Embryonic facial prominence (tissue), 1 donor: ENCODE data around the gene LAMA2.

Experiments
- DNase-seq: peaks from one replicate; pipeline ENCODE4 v3.0.0-alpha.2; 2016; ENCODE audit errors: extremely low spot score

Gene LAMA2, protein sequence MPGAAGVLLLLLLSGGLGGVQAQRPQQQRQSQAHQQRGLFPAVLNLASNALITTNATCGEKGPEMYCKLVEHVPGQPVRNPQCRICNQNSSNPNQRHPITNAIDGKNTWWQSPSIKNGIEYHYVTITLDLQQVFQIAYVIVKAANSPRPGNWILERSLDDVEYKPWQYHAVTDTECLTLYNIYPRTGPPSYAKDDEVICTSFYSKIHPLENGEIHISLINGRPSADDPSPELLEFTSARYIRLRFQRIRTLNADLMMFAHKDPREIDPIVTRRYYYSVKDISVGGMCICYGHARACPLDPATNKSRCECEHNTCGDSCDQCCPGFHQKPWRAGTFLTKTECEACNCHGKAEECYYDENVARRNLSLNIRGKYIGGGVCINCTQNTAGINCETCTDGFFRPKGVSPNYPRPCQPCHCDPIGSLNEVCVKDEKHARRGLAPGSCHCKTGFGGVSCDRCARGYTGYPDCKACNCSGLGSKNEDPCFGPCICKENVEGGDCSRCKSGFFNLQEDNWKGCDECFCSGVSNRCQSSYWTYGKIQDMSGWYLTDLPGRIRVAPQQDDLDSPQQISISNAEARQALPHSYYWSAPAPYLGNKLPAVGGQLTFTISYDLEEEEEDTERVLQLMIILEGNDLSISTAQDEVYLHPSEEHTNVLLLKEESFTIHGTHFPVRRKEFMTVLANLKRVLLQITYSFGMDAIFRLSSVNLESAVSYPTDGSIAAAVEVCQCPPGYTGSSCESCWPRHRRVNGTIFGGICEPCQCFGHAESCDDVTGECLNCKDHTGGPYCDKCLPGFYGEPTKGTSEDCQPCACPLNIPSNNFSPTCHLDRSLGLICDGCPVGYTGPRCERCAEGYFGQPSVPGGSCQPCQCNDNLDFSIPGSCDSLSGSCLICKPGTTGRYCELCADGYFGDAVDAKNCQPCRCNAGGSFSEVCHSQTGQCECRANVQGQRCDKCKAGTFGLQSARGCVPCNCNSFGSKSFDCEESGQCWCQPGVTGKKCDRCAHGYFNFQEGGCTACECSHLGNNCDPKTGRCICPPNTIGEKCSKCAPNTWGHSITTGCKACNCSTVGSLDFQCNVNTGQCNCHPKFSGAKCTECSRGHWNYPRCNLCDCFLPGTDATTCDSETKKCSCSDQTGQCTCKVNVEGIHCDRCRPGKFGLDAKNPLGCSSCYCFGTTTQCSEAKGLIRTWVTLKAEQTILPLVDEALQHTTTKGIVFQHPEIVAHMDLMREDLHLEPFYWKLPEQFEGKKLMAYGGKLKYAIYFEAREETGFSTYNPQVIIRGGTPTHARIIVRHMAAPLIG (N-terminal part only)

DNA sequence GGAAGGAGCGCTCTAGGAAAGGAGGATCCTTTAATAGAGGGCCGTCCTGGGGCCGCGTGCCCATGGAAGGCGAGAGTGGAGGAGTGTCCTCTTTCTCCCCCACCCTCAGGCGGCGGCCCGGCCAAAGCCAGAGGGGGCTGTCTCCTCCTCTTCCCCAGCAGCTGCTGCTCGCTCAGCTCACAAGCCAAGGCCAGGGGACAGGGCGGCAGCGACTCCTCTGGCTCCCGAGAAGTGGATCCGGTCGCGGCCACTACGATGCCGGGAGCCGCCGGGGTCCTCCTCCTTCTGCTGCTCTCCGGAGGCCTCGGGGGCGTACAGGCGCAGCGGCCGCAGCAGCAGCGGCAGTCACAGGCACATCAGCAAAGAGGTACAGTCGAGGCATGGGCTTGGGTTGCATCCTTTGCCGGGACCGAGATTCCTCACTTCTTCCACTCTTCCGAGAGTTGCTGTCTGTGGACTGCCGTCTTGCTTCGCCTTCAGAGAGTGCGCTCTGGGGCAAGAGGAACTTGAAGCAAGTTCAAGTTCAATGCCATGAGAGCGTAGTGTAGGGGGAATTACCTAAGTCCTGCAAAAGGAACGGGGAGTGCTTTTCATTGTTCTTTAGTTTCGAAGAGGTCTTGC lies at the start of gene LAMA2:
Gene LAMA2 (plus strand): TSS at position 148 of the 621 bp plus-strand sequence. CDS start 108 bp downstream, at position 256.
- peak; percentile 9 for DNase-seq

DNA sequence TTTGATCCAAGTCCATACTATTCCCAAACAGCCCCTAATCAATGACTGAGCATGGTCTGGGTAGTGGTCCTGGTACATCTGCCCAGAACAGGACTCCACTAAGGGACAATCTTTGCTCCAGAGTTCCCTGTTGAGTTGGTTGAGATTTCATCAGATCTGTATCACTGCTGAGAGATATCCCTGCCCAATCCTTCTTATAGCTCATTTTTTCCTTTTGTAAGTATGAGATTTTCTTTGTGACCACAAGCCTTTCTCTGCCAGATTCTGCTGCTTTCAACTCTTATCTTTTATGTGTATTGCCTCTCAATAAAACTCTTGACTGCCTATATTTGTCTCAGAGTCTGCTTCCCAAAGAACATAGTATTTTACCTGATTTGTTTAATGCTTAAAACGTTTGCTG lies 46.2 kb upstream of the LAMA2 start:
- no peak for DNase-seq

- DNase-seq = no peak
These were observed 41.4 kb upstream of the LAMA2 start for GRCh38 chr6:128841518-128841917.

DNA sequence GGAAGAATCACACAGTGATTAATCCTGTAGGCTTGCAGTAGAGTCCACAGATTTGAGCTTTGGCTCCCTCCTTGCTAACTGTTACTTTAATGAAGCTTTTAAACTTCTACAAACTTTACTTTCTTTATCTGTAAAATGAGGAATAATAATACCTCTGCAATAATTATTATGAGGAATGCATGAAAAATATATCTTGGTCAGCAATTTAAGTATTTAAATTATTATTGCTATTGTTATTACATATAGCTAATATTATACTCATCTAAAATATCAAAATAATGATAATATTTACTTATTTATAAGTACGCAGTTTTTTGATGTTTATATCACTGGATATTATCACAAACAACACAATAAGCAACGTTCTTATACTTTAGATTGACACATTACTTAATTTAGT lies 38.3 kb upstream of the LAMA2 start:
- DNase-seq = no peak

GRCh38 chr6:128847431-128848210 lies 35.3 kb upstream of the LAMA2 start:
- DNase-seq = no peak

DNA sequence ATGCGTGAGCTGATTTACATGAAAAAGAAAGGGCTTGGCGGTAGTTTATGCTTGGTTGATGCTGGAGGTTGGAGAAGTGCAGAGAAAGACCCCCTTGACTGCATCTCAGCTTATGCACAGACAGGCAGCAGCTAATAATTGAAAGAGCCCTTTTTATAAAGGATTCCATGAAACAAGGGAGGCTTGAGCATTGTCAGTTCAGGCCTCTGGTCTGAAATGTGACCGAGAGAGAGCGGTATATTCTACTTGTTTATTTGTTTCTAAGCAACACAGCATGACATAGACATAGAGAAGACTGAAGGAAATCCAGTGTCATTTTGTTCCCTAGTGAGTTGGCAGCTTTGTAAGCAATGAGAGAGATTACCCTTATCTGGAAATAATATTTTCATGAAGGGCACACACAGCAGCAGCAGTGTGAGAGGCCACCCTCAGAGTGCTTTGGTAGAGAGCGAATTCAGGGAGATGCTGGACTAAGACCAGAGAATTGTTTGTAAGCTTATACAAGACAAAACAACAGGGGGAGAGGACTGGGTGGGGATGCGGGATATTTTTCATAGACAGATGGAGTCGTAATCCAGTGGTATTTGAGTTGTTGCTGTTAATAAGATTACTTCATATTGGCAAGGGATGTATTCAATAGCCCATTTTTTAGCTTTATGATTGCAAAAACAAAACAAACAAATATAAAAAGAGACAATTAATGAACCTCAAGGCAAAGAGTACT lies 34.6 kb upstream of the LAMA2 start:
- DNase-seq = no peak

DNA sequence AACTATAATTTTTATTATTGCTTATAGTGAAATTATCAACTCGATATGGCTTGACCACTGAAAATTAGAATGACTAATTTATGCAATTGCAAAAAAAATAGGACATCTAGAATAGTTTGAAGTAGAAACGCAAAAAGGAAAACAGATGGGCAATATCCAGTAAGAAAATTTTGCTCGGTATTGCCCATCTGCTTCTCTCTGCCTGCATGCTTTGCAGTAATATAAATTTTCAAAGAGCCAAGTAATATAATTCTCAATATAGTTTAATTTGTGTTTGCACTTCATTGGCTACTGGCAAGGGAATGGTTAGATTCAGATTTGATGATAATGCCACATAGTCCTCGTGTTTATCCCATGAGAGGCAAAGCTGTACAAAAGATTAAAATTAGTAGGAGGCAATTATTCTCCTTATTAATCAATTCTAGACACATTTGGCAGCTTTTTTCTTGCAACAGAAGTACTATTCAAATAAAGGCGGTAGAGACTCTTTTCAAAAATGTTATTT lies 27.3 kb upstream of the LAMA2 start:
- DNase-seq = no peak

DNA sequence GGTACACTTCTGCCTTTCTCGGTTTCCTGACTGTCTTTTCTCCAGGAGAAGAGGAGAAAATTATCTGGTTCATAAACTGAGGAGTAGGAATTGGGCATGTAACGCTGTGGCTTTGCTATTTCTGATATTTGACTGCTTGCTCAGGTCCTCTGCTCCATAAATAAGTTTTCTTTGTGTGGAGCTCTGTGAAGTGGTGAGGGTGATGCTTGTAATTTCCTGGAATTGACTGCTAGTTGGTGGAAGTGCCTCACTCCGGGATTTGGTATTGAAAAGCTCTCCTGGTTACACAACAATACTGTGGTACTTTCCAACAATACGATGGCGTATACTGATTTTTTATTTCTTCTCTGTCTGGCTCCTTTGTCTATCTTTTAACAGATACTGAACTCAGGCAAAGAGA lies 25.1 kb upstream of the LAMA2 start:
- no peak for DNase-seq

GRCh38 chr6:128860782-128861181 lies 22.2 kb upstream of the LAMA2 start:
- DNase-seq = no peak

GRCh38 chr6:128863983-128864382 lies 19.0 kb upstream of the LAMA2 start:
- DNase-seq = no peak

DNA sequence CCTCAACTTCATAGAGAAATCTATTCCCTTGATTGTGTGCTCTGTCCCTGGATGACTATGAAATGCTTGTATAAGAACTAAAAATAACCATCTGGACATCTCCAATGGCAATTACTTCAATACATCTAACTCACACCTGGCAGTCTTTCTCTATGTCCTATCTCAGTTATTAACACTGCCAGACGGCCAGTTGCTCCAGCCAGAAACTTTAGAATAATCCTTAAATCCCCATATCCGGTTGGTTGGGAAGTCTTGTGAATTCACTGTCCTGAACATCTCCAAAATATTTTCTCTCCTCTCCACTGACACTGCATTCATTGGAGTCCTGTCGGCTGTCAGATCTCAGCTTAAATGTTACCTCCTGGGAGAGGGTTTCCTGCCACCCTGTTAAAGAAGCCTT lies 12.2 kb upstream of the LAMA2 start:
- no peak for DNase-seq

GRCh38 chr6:128874863-128875262 lies 8.1 kb upstream of the LAMA2 start:
- no peak for DNase-seq

- no peak for DNase-seq
These were observed 378 bp upstream of the LAMA2 start for GRCh38 chr6:128882560-128882959.

DNA sequence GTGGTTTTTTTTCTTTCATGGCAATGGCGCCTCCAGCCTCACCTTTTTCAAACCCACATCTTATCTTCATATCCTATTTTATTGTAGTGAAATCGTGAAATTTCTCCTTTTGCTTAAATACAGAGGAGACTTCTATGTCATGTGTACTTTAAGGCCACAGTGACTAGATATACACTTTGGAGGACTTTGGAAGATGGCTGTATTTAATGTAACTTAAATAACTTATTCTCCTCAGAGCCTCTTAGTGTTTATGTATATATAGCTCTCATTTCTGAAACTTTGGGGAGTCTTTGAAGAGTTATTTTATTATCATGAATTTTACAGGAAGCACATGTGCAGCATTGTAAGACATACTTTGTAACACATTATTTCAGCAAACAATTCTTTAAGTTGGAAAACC lies 968 bp downstream of the LAMA2 start:
- DNase-seq = no peak

DNA sequence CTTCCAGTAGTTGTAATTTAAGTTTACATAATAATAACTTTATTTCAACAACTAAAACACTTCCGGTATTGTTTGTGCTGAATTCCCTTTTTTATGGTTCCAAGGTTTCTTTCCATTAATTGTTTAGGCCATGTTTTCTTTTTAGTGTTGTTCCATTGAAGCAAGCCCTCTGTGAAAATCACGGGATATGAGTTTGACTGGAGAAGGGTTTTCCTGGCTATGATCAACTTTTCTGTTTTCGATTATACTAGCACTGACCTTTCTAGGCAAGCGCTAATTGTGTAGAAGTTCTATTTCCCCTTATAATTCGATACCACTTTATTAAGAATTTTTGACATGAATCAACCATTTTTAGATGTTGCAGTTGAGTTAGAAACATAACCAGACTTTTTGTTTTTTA lies 2.4 kb downstream of the LAMA2 start:
- no peak for DNase-seq

- no peak for DNase-seq
These were observed 3.8 kb downstream of the LAMA2 start for GRCh38 chr6:128886706-128887105.

DNA sequence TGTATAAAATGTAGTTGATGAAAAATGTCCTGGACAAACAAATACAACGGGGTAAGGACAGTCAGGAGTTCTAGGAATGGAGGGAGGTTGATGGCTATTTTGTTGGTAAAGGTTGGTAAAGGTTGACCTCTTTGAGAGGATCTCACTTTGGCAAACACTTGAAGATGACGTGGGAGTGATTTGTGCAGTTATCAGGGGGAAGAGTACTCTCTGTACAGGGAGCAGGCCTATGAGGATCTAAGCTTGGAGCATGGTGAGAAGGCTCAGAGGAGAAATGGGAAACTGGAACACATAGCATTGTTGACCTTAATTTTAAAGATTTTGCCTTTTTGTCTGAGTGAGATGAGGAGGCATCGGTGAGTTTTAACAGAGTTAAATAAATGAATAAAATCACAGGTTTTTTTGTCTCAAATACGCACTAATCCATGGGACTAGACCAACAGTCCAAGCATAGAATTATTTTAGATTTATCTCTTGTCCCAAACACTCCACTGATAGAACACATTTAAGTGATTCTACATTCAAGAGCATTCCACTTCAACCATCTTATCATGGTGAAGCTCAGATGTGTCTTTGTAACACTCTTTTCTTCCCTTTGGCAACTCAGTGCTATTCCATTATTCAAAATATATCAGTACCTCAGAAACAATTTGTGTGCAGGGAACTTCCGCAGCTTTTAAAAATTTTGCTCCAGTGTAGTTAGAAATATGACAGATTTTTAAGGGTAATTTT lies 5.7 kb downstream of the LAMA2 start:
- DNase-seq = no peak

GRCh38 chr6:128889870-128890269 lies 6.9 kb downstream of the LAMA2 start:
- DNase-seq = no peak

DNA sequence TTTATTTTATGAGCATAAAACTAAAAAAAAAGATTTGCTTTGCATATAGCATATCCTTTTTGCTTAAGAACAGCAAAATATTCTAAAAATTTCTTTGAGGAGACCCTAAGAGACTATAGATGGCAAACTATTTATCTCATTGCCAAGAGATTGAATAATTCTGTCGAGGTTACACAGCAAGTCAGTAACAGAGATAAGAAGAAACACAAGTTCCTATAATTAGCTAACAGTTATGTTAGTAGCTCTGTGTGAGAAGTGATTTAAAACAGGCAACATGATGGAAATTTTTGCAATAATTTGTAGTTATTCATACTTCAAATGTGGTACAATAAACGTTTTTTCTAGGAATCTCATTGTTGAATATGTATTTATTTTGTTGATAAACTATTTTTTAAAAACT lies 9.1 kb downstream of the LAMA2 start:
- DNase-seq = no peak
